OCI-LY3 (cell line): ENCODE data around the gene STARD13.

Experiments used
- CTCF ChIP-seq: fragments of 200-600, 300-600 bp; sonication (generic); IDR thresholded peaks from 2 replicates; pipeline ENCODE4 v1.5.1; 2014; ENCODE audit warnings: antibody characterized with exemption, low read length, low read depth
- EZH2phosphoT487 ChIP-seq: fragments of 200-600 bp; shearing (Covaris generic); IDR thresholded peaks from 2 replicates; pipeline ENCODE4 v1.6.1; 2018; ENCODE audit warnings: antibody characterized with exemption, mixed run types, low read depth

- TF ChIP-seq CTCF (no peak), EZH2phosphoT487 (no peak)
Observed at GRCh38 chr13:33189470-33189869, 96.1 kb downstream of the STARD13 start.
